ENCODE measurements around the gene KIF2C.

Gene KIF2C

GRCh38 chr1:44730741-44731512 lies 8.7 kb upstream of the KIF2C start, which contains the start of gene RNU5D-1:
Gene RNU5D-1, minus strand, starts transcription at chr1:44731170.
- H3K27me3 ChIP-seq (ENCODE audit: control insufficient read depth in 1 of 2, insufficient read depth in 1 of 2, low read length in 2 of 2): no peaks in the 10 kb centered on the region
- H2BK12ac ChIP-seq (ENCODE audit: low read length in 2 of 2): peak within 1 kb of the TSS in 1 of 2 experiments; percentile 37

GRCh38 chr1:44733365-44733764 lies 6.3 kb upstream of the KIF2C start:
- whole genome bisulfite sequencing: 88% methylated on average over 1 of the region's 1 CpG

More at GRCh38 chr1:44730741-44731512, 8.7 kb upstream of the KIF2C start, which contains the start of gene RNU5D-1:
- Histone ChIP-seq H3K4me3 (ENCODE audit: insufficient read depth in 1 of 2, low read depth in 1 of 2, low read length in 2 of 2) (peak within 1 kb of the TSS in 1 of 2 experiments; percentile 63), H3K4me1 (ENCODE audit: control insufficient read depth, insufficient read depth, low read depth, low read length) (peaks cover 7% of the 10 kb centered on the region), H3K9ac (ENCODE audit: low read length) (peak within 1 kb of the TSS; percentile 91), H4K8ac (ENCODE audit: low read length) (no peak within 1 kb of the TSS), H2BK15ac (ENCODE audit: low read depth, poor library complexity, severe bottlenecking) (no peak within 1 kb of the TSS), H2AK5ac (ENCODE audit: low read length, severe bottlenecking) (no peak within 1 kb of the TSS), H3K4ac (ENCODE audit: low read depth in 1 of 2, low read length in 2 of 2) (no peak within 1 kb of the TSS), H3K23ac (ENCODE audit: low read length in 2 of 2) (no peak within 1 kb of the TSS), H3K9me3 (ENCODE audit: control insufficient read depth, low read length) (no peaks in the 10 kb centered on the region), H3K27ac (ENCODE audit: low read length, poor library complexity, severe bottlenecking) (peak within 1 kb of the TSS; percentile 98), H3K36me3 (ENCODE audit: control insufficient read depth in 1 of 2, insufficient read depth in 2 of 2, low read depth in 1 of 2, low read length in 2 of 2) (no peaks in the 10 kb centered on the region), H2BK120ac (ENCODE audit: low read depth, low read length) (no peak within 1 kb of the TSS), H4K91ac (ENCODE audit: low read length) (no peak within 1 kb of the TSS), H3K4me2 (ENCODE audit: low read length, poor library complexity, severe bottlenecking) (peak within 1 kb of the TSS; percentile 63), H2AFZ (ENCODE audit: low read depth, low read length) (no peak within 1 kb of the TSS), H3K18ac (ENCODE audit: low read depth in 1 of 2, low read length in 2 of 2) (peak within 1 kb of the TSS; percentile 11 to 83), H2BK5ac (ENCODE audit: low read depth, low read length, poor library complexity, severe bottlenecking) (peak within 1 kb of the TSS; percentile 94), H3K14ac (ENCODE audit: low read length in 2 of 2) (no peak within 1 kb of the TSS), H3K79me1 (replicated peaks; ENCODE audit: low read length, poor library complexity, severe bottlenecking) (no peaks in the 10 kb centered on the region)
- peak; percentile 100 for DNase-seq
- WGBS: 2% methylated on average over 19 of the region's 19 CpGs

DNA sequence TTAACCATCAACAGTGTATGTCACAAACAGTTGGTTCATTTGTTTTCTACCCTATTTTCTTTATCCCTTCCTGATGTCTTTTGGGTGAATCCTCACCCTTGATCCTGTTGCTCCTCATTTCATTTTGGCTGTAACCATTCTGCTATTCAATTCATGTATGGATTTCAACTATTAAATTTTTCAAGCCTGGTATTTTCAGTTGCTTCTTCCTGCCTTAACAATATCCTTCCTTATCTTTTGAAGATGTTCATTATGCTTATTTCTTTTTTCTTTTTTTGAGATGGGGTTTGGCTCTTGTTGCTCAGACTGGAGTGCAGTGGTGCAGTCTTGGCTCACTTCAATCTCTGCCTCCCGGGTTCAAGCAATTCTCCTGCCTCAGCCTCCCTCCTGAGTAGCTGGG lies 5.9 kb upstream of the KIF2C start:
- WGBS: no CpG with 5 or more reads among the region's 1 CpG
- no peaks in the 10 kb centered on the region for H3K9me3 ChIP-seq (ENCODE audit: control insufficient read depth, low read length)
- H3K18ac ChIP-seq (ENCODE audit: low read depth in 1 of 2, low read length in 2 of 2): no peak overlapping the region
- no peak overlapping the region for H2AFZ ChIP-seq (ENCODE audit: low read depth, low read length)
- no peak overlapping the region for H3K14ac ChIP-seq (ENCODE audit: low read length in 2 of 2)
- H3K27me3 ChIP-seq (ENCODE audit: control insufficient read depth in 1 of 2, insufficient read depth in 1 of 2, low read length in 2 of 2): no peaks in the 10 kb centered on the region
- H3K23ac ChIP-seq (ENCODE audit: low read length in 2 of 2): no peak overlapping the region
- H2BK15ac ChIP-seq (ENCODE audit: low read depth, poor library complexity, severe bottlenecking): no peak overlapping the region
- H2BK5ac ChIP-seq (ENCODE audit: low read depth, low read length, poor library complexity, severe bottlenecking): no peak overlapping the region
- peaks cover 4% of the 10 kb centered on the region for H3K4me1 ChIP-seq (ENCODE audit: control insufficient read depth, insufficient read depth, low read depth, low read length)
- no peak overlapping the region for H2BK120ac ChIP-seq (ENCODE audit: low read depth, low read length)
- no peak overlapping the region for H2AK5ac ChIP-seq (ENCODE audit: low read length, severe bottlenecking)
- no peaks in the 10 kb centered on the region for H3K79me1 ChIP-seq (replicated peaks; ENCODE audit: low read length, poor library complexity, severe bottlenecking)
- H2BK12ac ChIP-seq (ENCODE audit: low read length in 2 of 2): no peak overlapping the region
- no peak overlapping the region for H3K4me2 ChIP-seq (ENCODE audit: low read length, poor library complexity, severe bottlenecking)
- H3K27ac ChIP-seq (ENCODE audit: low read length, poor library complexity, severe bottlenecking): no peak overlapping the region
- H3K36me3 ChIP-seq (ENCODE audit: control insufficient read depth in 1 of 2, insufficient read depth in 2 of 2, low read depth in 1 of 2, low read length in 2 of 2): no peaks in the 10 kb centered on the region
- no peak overlapping the region for H3K9ac ChIP-seq (ENCODE audit: low read length)
- no peak overlapping the region for H4K91ac ChIP-seq (ENCODE audit: low read length)
- DNase-seq: no peak
- no peak overlapping the region for H3K4me3 ChIP-seq (ENCODE audit: insufficient read depth in 1 of 2, low read depth in 1 of 2, low read length in 2 of 2)
- H3K4ac ChIP-seq (ENCODE audit: low read depth in 1 of 2, low read length in 2 of 2): no peak overlapping the region
- no peak overlapping the region for H4K8ac ChIP-seq (ENCODE audit: low read length)

More at GRCh38 chr1:44733365-44733764, 6.3 kb upstream of the KIF2C start:
- H3K4ac ChIP-seq (ENCODE audit: low read depth in 1 of 2, low read length in 2 of 2): no peak overlapping the region
- H4K91ac ChIP-seq (ENCODE audit: low read length): no peak overlapping the region
- no peak overlapping the region for H2AFZ ChIP-seq (ENCODE audit: low read depth, low read length)
- no peak overlapping the region for H3K14ac ChIP-seq (ENCODE audit: low read length in 2 of 2)
- H2BK5ac ChIP-seq (ENCODE audit: low read depth, low read length, poor library complexity, severe bottlenecking): no peak overlapping the region
- peak overlapping the region; percentile 19 for H2AK5ac ChIP-seq (ENCODE audit: low read length, severe bottlenecking)
- no peaks in the 10 kb centered on the region for H3K27me3 ChIP-seq (ENCODE audit: control insufficient read depth in 1 of 2, insufficient read depth in 1 of 2, low read length in 2 of 2)
- H3K9ac ChIP-seq (ENCODE audit: low read length): no peak overlapping the region
- H2BK120ac ChIP-seq (ENCODE audit: low read depth, low read length): no peak overlapping the region
- no peak overlapping the region for H2BK12ac ChIP-seq (ENCODE audit: low read length in 2 of 2)
- DNase-seq: peak; percentile 70
- H3K4me1 ChIP-seq (ENCODE audit: control insufficient read depth, insufficient read depth, low read depth, low read length): peaks cover 4% of the 10 kb centered on the region
- no peak overlapping the region for H3K4me2 ChIP-seq (ENCODE audit: low read length, poor library complexity, severe bottlenecking)
- no peak overlapping the region for H3K4me3 ChIP-seq (ENCODE audit: insufficient read depth in 1 of 2, low read depth in 1 of 2, low read length in 2 of 2)
- no peaks in the 10 kb centered on the region for H3K36me3 ChIP-seq (ENCODE audit: control insufficient read depth in 1 of 2, insufficient read depth in 2 of 2, low read depth in 1 of 2, low read length in 2 of 2)
- H3K18ac ChIP-seq (ENCODE audit: low read depth in 1 of 2, low read length in 2 of 2): no peak overlapping the region
- H3K23ac ChIP-seq (ENCODE audit: low read length in 2 of 2): no peak overlapping the region
- no peak overlapping the region for H3K27ac ChIP-seq (ENCODE audit: low read length, poor library complexity, severe bottlenecking)
- H3K79me1 ChIP-seq (replicated peaks; ENCODE audit: low read length, poor library complexity, severe bottlenecking): no peaks in the 10 kb centered on the region
- H3K9me3 ChIP-seq (ENCODE audit: control insufficient read depth, low read length): no peaks in the 10 kb centered on the region
- H4K8ac ChIP-seq (ENCODE audit: low read length): no peak overlapping the region
- no peak overlapping the region for H2BK15ac ChIP-seq (ENCODE audit: low read depth, poor library complexity, severe bottlenecking)

- WGBS: 83% methylated on average over 1 of the region's 1 CpG
- no peak overlapping the region for H3K23ac ChIP-seq (ENCODE audit: low read length in 2 of 2)
- no peak overlapping the region for H2AFZ ChIP-seq (ENCODE audit: low read depth, low read length)
- no peak overlapping the region for H2BK5ac ChIP-seq (ENCODE audit: low read depth, low read length, poor library complexity, severe bottlenecking)
- no peaks in the 10 kb centered on the region for H3K9me3 ChIP-seq (ENCODE audit: control insufficient read depth, low read length)
- no peak overlapping the region for H3K14ac ChIP-seq (ENCODE audit: low read length in 2 of 2)
- no peak overlapping the region for H3K4me3 ChIP-seq (ENCODE audit: insufficient read depth in 1 of 2, low read depth in 1 of 2, low read length in 2 of 2)
- DNase-seq: no peak
- no peak overlapping the region for H2BK15ac ChIP-seq (ENCODE audit: low read depth, poor library complexity, severe bottlenecking)
- no peak overlapping the region for H3K4ac ChIP-seq (ENCODE audit: low read depth in 1 of 2, low read length in 2 of 2)
- no peaks in the 10 kb centered on the region for H3K36me3 ChIP-seq (ENCODE audit: control insufficient read depth in 1 of 2, insufficient read depth in 2 of 2, low read depth in 1 of 2, low read length in 2 of 2)
- H3K9ac ChIP-seq (ENCODE audit: low read length): no peak overlapping the region
- H3K4me1 ChIP-seq (ENCODE audit: control insufficient read depth, insufficient read depth, low read depth, low read length): peaks cover 5% of the 10 kb centered on the region
- H3K4me2 ChIP-seq (ENCODE audit: low read length, poor library complexity, severe bottlenecking): no peak overlapping the region
- no peak overlapping the region for H3K18ac ChIP-seq (ENCODE audit: low read depth in 1 of 2, low read length in 2 of 2)
- H3K79me1 ChIP-seq (replicated peaks; ENCODE audit: low read length, poor library complexity, severe bottlenecking): peaks cover 3% of the 10 kb centered on the region
- H2BK12ac ChIP-seq (ENCODE audit: low read length in 2 of 2): no peak overlapping the region
- no peak overlapping the region for H4K8ac ChIP-seq (ENCODE audit: low read length)
- H2BK120ac ChIP-seq (ENCODE audit: low read depth, low read length): no peak overlapping the region
- H3K27me3 ChIP-seq (ENCODE audit: control insufficient read depth in 1 of 2, insufficient read depth in 1 of 2, low read length in 2 of 2): no peaks in the 10 kb centered on the region
- H2AK5ac ChIP-seq (ENCODE audit: low read length, severe bottlenecking): no peak overlapping the region
- H4K91ac ChIP-seq (ENCODE audit: low read length): no peak overlapping the region
- no peak overlapping the region for H3K27ac ChIP-seq (ENCODE audit: low read length, poor library complexity, severe bottlenecking)
Observed at GRCh38 chr1:44735992-44736391, 3.6 kb upstream of the KIF2C start.

Measured in mesenchymal stem cell (in vitro differentiated cells and primary cell).